GM19240 (cell line): Measurements from ENCODE around the gene ZNF677.
"Not testable (repeated sequence)": the region's sequence is repeated elsewhere in the genome, so short reads cannot be mapped to it uniquely, and the experiment has no call there.

Experiments
- DNase-seq: peaks from one replicate; pipeline ENCODE4 v3.0.0; 2011; ENCODE audit warnings: low spot score; ENCODE audit not compliant: insufficient read length

The ZNF677 gene

DNA sequence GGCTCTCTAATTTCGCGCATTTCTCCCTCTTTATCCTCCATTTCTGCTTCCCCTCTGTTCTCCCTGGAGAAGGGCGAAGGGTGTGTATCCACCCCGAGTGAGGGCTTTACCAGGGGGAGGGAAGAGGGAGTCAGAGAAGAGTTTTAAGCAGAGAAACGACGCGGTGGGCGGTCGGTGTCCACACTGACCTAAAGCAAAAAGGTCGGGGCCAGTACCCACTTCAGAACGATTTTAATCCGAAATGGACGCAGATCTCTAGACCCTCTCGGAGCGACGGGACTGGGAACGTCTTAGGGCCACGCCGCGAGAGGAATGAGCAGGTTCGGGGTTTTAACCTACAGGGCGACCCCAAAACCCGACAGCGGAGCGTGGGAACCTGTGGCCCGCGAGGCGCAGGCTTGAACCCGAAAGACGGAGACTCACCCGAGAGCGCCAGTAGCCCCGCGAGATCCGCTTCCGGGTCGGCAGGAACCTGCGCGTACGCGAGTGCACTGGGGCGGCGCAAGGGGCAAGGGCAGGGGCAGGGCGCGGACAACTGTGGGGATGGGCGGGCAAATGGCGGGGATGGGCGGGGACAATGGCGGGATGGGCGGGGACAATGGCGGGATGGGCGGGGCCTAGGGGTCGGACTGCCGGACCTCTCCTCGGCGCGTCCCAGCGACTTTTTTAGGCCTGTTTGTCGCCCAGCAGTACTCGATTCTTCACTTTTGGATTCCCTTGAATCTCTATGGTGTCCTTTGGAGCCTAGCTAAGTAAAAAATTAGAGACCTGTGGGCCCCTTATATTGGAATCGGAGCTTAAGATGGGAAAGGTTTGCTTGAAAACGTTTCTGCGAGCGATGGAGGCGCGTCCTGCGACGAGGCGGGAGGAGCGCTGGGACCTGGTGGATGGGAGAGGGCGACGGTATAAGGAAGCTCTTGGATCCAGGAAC lies at the start of gene ZNF677:
Gene ZNF677 (minus strand): TSS at position 463 of the 931 bp plus-strand sequence. CDS start 3,323 bp downstream, outside the sequence.
- DNase-seq: no peak

- DNase-seq: not testable (repeated sequence)
Observed at GRCh38 chr19:53301341-53301740, 46.7 kb upstream of the ZNF677 start.

DNA sequence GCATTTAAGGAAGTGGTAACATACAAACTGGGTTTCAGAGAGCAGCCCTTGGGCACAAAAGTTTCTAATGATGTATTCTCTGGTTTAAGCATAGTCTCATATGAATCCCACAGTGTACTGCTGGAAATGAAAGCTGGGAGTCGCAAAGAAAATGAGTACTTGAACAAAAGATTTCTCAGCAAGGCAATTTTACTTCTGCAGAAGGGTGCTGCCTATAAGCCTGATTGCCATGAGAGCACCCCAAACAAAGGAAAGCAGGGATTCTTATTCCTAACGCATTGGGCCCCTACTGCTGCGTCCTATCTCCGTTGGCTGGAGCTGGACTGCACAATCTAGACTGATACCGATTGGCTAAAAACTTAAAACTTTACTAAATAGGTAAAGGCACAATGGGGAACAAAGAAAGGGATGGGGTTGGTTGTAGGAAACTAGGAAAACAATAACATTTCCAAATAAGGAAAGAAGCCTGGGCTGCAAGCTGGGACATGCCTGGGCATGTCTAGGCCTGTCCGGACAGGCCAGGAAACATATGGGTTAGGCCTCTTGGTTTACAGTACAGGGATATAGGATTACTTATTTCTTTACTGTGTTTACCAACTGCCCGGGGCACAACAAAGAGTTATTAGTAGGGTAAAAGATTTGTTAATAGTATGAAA lies 40.2 kb upstream of the ZNF677 start:
- no peak for DNase-seq

- DNase-seq: no peak
Observed at GRCh38 chr19:53290758-53291549, 36.3 kb upstream of the ZNF677 start.

GRCh38 chr19:53285087-53285486 lies 30.4 kb upstream of the ZNF677 start:
- no peak for DNase-seq

DNA sequence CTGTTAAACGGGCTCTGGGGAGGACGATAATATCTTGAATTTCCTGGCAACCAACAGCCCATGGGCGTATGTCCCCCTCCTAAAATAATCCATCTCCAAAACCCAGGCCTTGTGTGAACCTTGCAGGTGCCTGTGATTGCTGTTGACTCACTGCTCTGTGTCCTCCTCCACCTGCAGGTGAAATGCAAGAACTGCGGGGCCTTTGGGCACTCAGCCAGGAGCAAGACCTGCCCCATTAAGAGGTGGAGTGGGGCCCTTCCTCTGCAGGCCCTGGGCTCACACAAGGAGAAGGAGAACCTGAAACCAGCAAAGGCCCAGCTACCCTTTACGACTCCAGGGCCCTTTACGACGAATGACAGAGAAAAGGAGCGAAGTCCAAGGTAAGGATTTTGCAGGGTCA lies 27.3 kb upstream of the ZNF677 start:
- not testable (repeated sequence) for DNase-seq

DNA sequence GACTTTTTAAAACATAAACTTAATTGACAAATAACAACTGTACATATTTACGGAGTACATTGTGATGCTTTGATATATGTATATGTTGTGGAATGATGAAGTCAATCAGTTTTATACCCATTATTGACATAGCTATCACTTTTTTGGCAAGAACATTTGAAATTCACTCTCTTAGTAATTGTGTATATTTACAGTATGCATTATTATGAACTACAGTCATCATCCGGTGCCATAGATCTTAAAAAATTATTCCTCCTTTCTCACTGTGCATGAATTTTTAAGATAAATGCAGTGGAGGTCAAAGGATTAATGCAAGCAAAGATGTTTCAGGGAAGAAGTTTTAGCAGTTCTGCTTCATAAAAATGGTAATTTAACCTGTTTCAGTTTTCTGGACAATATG lies 20.8 kb upstream of the ZNF677 start:
- no peak for DNase-seq

GRCh38 chr19:53272044-53272443 lies 17.4 kb upstream of the ZNF677 start:
- no peak for DNase-seq

DNA sequence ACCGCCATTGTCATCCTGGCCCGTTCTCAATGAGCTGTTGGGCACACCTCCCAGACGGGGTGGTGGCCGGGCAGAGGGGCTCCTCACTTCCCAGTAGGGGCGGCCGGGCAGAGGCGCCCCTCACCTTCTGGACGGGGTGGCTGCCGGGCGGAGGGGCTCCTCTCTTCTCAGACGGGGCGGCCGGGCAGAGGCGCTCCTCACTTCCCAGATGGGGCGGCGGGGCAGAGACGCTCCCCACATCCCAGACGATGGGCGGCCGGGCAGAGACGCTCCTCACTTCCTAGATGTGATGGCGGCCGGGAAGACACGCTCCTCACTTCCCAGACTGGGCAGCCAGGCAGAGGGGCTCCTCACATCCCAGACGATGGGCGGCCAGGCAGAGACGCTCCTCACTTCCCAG lies 15.2 kb upstream of the ZNF677 start:
- not testable (repeated sequence) for DNase-seq

- not testable (repeated sequence) for DNase-seq
Observed at GRCh38 chr19:53267623-53268022, 12.9 kb upstream of the ZNF677 start, which contains the start of gene VN1R4. Gene VN1R4 (minus strand): TSS chr19:53267723. CDS start chr19:53267665, 58 bp downstream.

- not testable (repeated sequence) for DNase-seq
Observed at GRCh38 chr19:53257715-53258342, 3.2 kb upstream of the ZNF677 start, which contains the start of gene VN1R2. Gene VN1R2 (plus strand): TSS chr19:53258292. CDS start chr19:53258376, 84 bp downstream.

GRCh38 chr19:53246498-53246897 lies 8.2 kb downstream of the ZNF677 start:
- no peak for DNase-seq

DNA sequence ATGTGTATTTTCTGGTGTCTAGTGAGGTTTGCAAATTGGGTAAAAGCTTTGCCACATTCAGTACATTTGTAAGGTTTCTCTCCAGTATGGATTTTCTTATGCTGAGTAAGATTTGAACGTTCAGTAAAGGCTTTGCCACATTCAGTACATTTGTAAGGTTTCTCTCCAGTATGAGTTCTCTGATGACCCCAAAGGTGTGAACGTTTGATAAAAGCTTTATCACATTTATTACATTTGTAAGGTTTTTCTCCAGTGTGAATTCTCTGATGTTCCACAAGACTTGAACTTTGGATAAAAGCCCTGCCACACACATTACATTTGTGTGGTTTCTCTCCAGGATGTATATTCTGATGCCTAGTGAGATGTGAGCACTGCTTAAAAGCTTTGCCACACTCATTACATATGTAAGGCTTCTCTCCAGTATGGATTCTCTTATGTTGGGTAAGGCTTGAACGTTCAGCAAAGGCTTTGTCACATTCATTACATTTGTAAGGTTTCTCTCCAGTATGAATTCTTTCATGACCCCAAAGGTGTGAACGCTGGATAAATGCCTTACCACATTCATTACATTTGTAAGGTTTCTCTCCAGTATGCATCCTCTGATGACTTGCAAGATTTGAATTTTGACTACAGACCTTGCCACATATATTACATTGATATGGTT lies 17.4 kb downstream of the ZNF677 start:
- no peak for DNase-seq

GRCh38 chr19:53224606-53225005 lies 30.1 kb downstream of the ZNF677 start:
- DNase-seq: no peak

- not testable (repeated sequence) for DNase-seq
Observed at GRCh38 chr19:53222716-53223115, 32.0 kb downstream of the ZNF677 start.

DNA sequence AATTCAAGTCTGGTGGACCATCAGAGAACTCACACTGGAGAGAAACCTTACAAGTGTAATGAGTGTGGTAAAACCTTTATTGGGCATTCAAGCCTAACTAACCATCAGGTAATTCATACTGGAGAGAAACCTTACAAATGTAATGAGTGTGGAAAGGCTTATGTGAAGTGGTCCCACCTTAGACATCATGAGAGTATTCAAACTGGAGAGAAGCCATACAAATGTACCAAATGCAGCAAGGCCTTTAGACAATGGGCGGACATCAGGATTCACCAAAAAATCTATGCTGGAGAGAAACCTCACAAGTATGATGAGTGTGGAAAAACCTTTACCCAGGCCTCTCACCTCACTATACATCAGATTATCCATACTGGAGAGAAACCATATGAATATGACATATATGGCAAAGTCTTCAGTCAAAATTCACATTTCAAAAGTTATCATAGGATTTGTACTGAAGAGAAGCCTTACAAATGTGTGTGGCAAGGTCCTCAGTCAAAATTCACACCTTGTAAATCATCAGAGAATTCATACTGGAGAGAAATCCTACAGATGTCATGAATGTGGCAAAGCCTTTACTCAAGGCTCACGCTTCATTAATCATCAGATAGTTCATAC lies 41.9 kb downstream of the ZNF677 start:
- no peak for DNase-seq

- not testable (repeated sequence) for DNase-seq
Observed at GRCh38 chr19:53211554-53211953, 43.1 kb downstream of the ZNF677 start.

DNA sequence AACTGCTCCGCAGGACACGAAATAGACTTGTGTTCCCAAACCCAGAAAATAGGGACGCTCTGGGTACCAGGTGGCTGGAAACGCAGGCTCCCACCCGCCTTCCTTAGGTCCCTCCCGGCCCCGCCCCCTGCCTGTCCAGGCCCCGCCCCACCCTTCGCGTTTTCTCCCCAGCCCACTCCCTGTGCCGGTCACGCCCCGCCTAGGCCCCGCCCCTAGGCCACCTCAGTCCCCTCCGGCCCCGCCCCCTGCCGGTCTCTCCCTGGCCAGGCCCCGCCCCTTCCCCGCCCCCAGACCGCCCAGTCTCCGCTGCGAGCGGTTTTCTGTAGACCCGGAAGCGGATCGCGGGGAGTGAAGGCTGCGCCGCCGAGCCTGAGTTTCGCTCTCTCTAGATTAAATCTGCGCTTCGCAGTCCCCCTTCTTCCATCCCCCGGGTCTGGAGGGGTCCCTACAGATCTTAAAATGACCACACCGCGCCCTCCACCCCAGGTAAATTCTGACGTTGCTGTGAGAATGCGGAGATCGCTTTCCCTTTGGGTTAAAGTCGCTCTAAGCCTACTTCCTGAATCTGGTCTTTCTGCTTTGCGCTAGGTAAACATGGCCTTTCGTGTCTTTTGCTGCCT lies 57.8 kb downstream of the ZNF677 start:
- DNase-seq: peak; percentile 52

DNA sequence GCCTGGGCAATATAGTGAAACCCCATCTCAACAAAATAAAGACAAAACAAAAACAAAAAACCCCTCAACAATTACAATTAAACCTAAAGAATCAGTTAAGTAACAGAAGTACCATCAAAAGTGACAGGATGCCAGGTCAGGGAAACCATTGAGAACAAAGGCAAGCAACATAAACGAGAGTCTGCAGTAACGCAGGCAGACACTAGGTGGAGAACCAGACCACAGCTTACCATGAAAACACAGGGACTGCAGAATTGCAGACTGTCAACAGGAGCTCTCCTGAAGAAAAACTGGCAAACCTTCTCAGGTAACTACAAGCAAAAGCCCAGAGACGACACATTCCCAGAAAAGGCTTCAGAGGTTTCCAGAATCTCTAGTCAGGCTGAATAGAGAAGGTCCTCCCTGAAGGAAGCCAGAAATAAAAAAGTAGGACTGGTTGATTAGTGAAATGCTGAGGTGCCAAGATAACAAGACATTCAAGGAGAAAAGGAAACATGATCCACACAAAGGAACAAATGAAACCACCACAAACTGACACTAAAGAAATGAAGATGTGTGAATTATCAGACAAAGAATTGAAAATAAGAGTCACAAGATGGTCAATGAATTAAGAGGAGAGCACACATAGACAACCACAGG lies 59.3 kb downstream of the ZNF677 start:
- peak; percentile 23 for DNase-seq
